HepG2 (cell line): ENCODE results near the gene CMTM2. TPM values are rescaled to one million over a fixed set of nuclear protein-coding genes. Genes with fewer than 3 reads are reported as not detected.

Source experiments
- ATAC-seq: fragments of 200-7000 bp; cut with Tn5 transposase; 3 replicates; pipeline ENCODE4 v1.9.1; 2020; ENCODE audit warnings: mild to moderate bottlenecking, moderate library complexity
- BruUV-seq: library from RNA; stranded (reverse); fragments of 400-500 nt; replicated peaks from 2 replicates; lab custom pipeline; 2021; lab: Mats Ljungman, UMichigan
- CTCF ChIA-PET: fragments of 300-600 bp; formaldehyde crosslinking; extraction: SDS; loops from one replicate; lab custom pipeline; 2021; ENCODE audit warnings: low total read pairs, inconsistent platforms, low intra/inter-chr PET ratio; lab: Yijun Ruan, JAX
- POLR2A ChIA-PET: fragments of 350-600 bp; sonication (Branson Sonifier 250); formaldehyde crosslinking; loops from one replicate; lab custom pipeline; 2020; ENCODE audit warnings: antibody characterized with exemption, inconsistent platforms; lab: Yijun Ruan, JAX
- DNase-seq: peaks from one replicate; pipeline ENCODE4 v3.0.0-alpha.2; 2015; ENCODE audit warnings: low spot score
- FAIRE-seq: peaks from 3 replicates; lab custom pipeline; 2011; peaks lifted over from hg19 to GRCh38; lab: Jason Lieb, UNC
- H2AFZ ChIP-seq: one replicate; pipeline ENCODE4 v1.6.1; 2011; ENCODE audit warnings: low read length, inconsistent platforms
- H3K27ac ChIP-seq: fragments of 300-600 bp; 3 replicates; pipeline ENCODE4 v1.8.0; 2011; ENCODE audit warnings: mixed run types, mild to moderate bottlenecking, mixed read lengths, low read length, inconsistent platforms; ENCODE audit not compliant: insufficient read depth; ENCODE audit errors: extremely low read length
- H3K27me3 ChIP-seq, 2 experiments: fragments of 200-600 bp in 1 of 2; 2 replicates in 1 of 2; 3 replicates in 1 of 2; pipeline versions ENCODE4 v1.6.0 to v1.8.0; 2011; ENCODE audit warnings: low read length in 2 of 2, mild to moderate bottlenecking in 2 of 2, moderate library complexity in 2 of 2, inconsistent platforms in 1 of 2; ENCODE audit not compliant: insufficient read depth in 2 of 2, control insufficient read depth in 1 of 2
- H3K36me3 ChIP-seq, 2 experiments: fragments of 200-600 bp in 1 of 2; replicated peaks in 1 of 2; 2 replicates in 1 of 2; 3 replicates in 1 of 2; pipeline versions ENCODE4 v1.5.1 to v1.8.0; 2011; ENCODE audit warnings: low read length in 2 of 2, inconsistent platforms in 1 of 2; ENCODE audit not compliant: insufficient read depth in 2 of 2, control insufficient read depth in 1 of 2
- H3K4me1 ChIP-seq: 2 replicates; pipeline ENCODE4 v1.5.1; 2012; ENCODE audit warnings: low read length, inconsistent platforms; ENCODE audit not compliant: insufficient read depth
- H3K4me2 ChIP-seq: 2 replicates; pipeline ENCODE4 v1.6.0; 2011; ENCODE audit warnings: low read depth, low read length, inconsistent platforms
- H3K4me3 ChIP-seq, 3 experiments: fragments of 200-600 bp in 1 of 3; sonication (generic), shearing (Covaris generic) in 1 of 3; replicated peaks in 1 of 3; 2 replicates each; pipeline ENCODE4 v1.5.1; 2011 to 2016; ENCODE audit warnings: low read length in 3 of 3, inconsistent platforms in 2 of 3, low read depth in 2 of 3, mild to moderate bottlenecking in 2 of 3, control low read depth in 1 of 3, mixed read lengths in 1 of 3; ENCODE audit not compliant: insufficient read depth in 1 of 3
- H3K79me2 ChIP-seq: one replicate; pipeline ENCODE4 v1.6.1; 2011; ENCODE audit warnings: low read length, inconsistent platforms; ENCODE audit not compliant: insufficient read depth
- H3K9ac ChIP-seq: 2 replicates; pipeline ENCODE4 v1.6.0; 2011; ENCODE audit warnings: mild to moderate bottlenecking, low read depth, low read length, inconsistent platforms; ENCODE audit not compliant: insufficient read depth
- H3K9me3 ChIP-seq: 2 replicates; pipeline ENCODE4 v1.5.1; 2012; ENCODE audit warnings: mild to moderate bottlenecking, low read length
- H4K20me1 ChIP-seq: 2 replicates; pipeline ENCODE4 v1.6.0; 2011; ENCODE audit warnings: inconsistent platforms, mild to moderate bottlenecking, low read length, moderate library complexity; ENCODE audit not compliant: insufficient read depth
- ZNF430 ChIP-seq: sonication (generic); formaldehyde crosslinking; IDR thresholded peaks from 2 replicates; pipeline ENCODE4 v1.9.0; 2021; ENCODE audit warnings: mild to moderate bottlenecking, missing genetic modification reagents
- ZNF687 ChIP-seq: sonication (generic); formaldehyde crosslinking; IDR thresholded peaks from 2 replicates; pipeline ENCODE4 v1.5.1; 2020; ENCODE audit warnings: mild to moderate bottlenecking, missing genetic modification reagents, moderate library complexity
- WGBS: methylation state at CpG from one replicate; pipeline ENCODE4 v1.1.6; 2017; ENCODE audit warnings: low lambda C conversion rate; 5-methylcytosine and 5-hydroxymethylcytosine counted together
- in situ Hi-C: cut with HindIII; loops from 2 replicates; pipeline ENCODE4 v1.10.0; 2017; ENCODE audit warnings: low pct_unique_long_range_greater_than_20kb; ENCODE audit not compliant: extremely low pct_ligation_motif_present
- intact Hi-C: fragments of 100-400 bp; cut with micrococcal nuclease; formaldehyde crosslinking; loops from one replicate; pipeline ENCODE4 v1.10.0; 2022; ENCODE audit not compliant: unreplicated experiment
- polyA plus RNA-seq, 8 experiments: library from polyadenylated mRNA; depleted of rRNA in 3 of 8; stranded (reverse) in 7 of 8; unstranded in 1 of 8; fragments of >200 nt; fragmentation: Illumina TruSeq in 4 of 8; extraction: Trizol in 4 of 8; gene quantifications; 2 replicates each; pipeline versions ENCODE4 v1.2.1 to v1.2.3, GENCODE V29; 2011 to 2016; ENCODE audit warnings: low read depth in 4 of 8, missing spikeins in 1 of 8, mixed read lengths in 1 of 8; ENCODE audit not compliant: insufficient read depth in 1 of 8
- total RNA-seq, 5 experiments: library from RNA; depleted of rRNA; stranded (reverse); fragments of >200 nt; fragmentation: Illumina TruSeq; extraction: Trizol; gene quantifications; 2 replicates each; pipeline ENCODE4 v1.2.3, GENCODE V29; 2016; ENCODE audit warnings: low read depth in 1 of 5

CMTM2 gene
- total and polyA plus RNA-seq, 2 of the 13 experiments (the other 11 are each of a cell fraction or from before 2014, with no cell fraction given), result not detected

- Histone ChIP-seq H3K36me3 (no peaks in the 10 kb centered on the region), H3K4me3 (no peak overlapping the region), H4K20me1 (no peaks in the 10 kb centered on the region), H3K79me2 (no peaks in the 10 kb centered on the region), H2AFZ (no peak overlapping the region), H3K9ac (no peak overlapping the region), H3K4me2 (no peak overlapping the region), H3K4me1 (peaks cover 14% of the 10 kb centered on the region; the same call in 1 of the 2 replicates), H3K27ac (no peak overlapping the region), H3K9me3 (no peaks in the 10 kb centered on the region), H3K27me3 (peaks cover 3 to 24% of the 10 kb centered on the region in 2 experiments; a peak in 3 of 5 replicates)
- ChIA-PET POLR2A (no interaction called here), CTCF (no interaction called here)
- 0 out of 2 replicates have a peak, but pooled peaks have one; percentile 10 for TF ChIP-seq ZNF687 (CRISPR knock-in tag)
- no peak for TF ChIP-seq ZNF430
- intact Hi-C loops (loop anchor here (5.0 kb wide), 1 partner anchor 178 kb away; no protein-coding TSS in a partner anchor), in situ Hi-C loops (loop anchor here (5.0 kb wide), 1 partner anchor 178 kb away; no protein-coding TSS in a partner anchor)
- FAIRE-seq, result no peak
- no peak for ATAC-seq
- 40% methylated on average over 10 of the region's 10 CpGs for WGBS
- no TSS peak for BruUV-seq
- DNase-seq, result no peak
These were observed 6.4 kb downstream of the CMTM2 start for GRCh38 chr16:66585481-66586239.
